Stimulated activated CD8-positive, alpha-beta memory T cell treated with anti-CD3 and anti-CD28 coated beads, Interleukin-2, amount 100 ng/mL, for 48 hours (primary cell): ENCODE measurements around the gene CLTB.

Experiments
- DNase-seq, 2 donors: peaks; one replicate each; pipeline ENCODE4 v3.0.0-alpha.2; 2020; ENCODE audit warnings: low read depth in 2 of 2

The CLTB gene

DNA sequence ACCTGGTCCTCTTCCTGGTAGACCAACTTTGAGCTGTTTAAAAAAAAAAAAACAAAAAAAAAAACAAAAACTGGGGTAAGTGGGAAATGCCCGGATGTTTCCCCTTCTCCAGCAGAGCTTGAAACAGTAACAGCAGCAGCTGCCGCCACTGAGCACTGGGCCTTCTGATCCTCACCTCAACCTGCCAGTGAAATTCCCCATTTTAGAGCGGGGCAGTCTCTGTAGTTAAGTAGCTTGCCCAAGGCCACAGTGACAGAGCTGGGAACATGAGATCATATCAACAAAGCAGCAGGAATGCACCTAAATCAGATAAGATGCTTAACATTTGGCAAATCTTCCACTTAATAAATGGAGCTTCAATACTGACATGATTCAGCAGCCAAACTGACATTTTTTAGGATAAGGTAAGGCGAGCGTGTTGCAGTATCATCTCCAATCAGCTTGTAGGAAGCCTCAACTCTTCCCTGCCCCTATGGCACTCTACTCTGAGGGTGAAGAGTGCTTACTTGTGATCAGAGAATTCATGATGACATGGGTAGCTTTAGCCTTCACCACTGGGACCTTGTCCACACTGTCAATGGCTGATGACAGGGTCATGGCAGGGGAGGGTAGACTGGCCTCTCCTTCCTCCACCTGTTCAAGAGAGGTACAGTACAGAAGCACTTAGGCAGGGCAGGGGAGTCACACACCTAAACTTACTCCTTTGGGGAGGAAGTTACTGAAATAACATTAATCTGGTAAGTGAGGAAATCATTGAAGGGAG, 64.0 kb downstream of the CLTB start:
- no peak for DNase-seq

DNA sequence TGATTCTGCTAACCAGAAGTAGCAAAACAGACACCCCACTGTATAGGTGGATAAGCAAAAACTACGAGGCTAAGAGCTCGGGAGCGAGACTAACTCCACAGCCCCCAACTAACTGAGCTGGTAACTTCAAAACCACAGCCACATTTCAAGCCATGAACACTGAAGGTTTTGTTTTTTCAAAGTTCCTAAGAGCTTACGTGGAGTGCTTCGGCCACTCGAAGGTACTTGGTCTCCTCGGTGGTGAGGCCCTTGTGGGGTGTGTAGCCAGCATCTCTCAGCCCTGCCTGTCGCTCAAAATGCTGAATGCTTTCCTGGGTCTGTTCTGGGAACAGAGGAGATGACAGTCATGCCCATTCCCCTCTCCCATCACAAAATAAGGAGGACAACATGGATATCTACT, 65.9 kb downstream of the CLTB start:
- DNase-seq = no peak

GRCh38 chr5:176342766-176343458, 73.4 kb downstream of the CLTB start:
- DNase-seq = no peak
